ENCODE results near the gene TAGLN2.

TAGLN2 gene

GRCh38 chr1:159946242-159947187, 21.2 kb upstream of the TAGLN2 start:
- TF ChIP-seq CTCF (IDR thresholded peaks at IDR 0.05) = no peak
- Histone ChIP-seq H3K79me2 (no peaks in the 10 kb centered on the region), H3K9me3 (ENCODE audit: control insufficient read depth, low read length) (no peaks in the 10 kb centered on the region), H3K27ac (peak overlapping the region; percentile 87), H3K4me2 (ENCODE audit: low read length) (peak overlapping the region; percentile 92), H3K27me3 (ENCODE audit: control insufficient read depth, insufficient read depth, low read length) (no peaks in the 10 kb centered on the region), H3K4me1 (peaks cover 17% of the 10 kb centered on the region), H3K36me3 (ENCODE audit: control insufficient read depth, insufficient read depth, low read length) (no peaks in the 10 kb centered on the region), H3K4me3 (ENCODE audit: low read depth, low read length) (peak overlapping the region; percentile 66), H2AFZ (peak overlapping the region; percentile 61), H3K9ac (no peak overlapping the region)

- TF ChIP-seq CTCF (IDR thresholded peaks at IDR 0.05) = peak; percentile 45
- Histone ChIP-seq H3K4me2 (ENCODE audit: low read length) (peak within 1 kb of the TSS; percentile 92), H3K4me3 (ENCODE audit: low read depth, low read length) (peak within 1 kb of the TSS; percentile 66), H3K9ac (no peak within 1 kb of the TSS), H3K79me2 (no peaks in the 10 kb centered on the region), H3K9me3 (ENCODE audit: control insufficient read depth, low read length) (no peaks in the 10 kb centered on the region), H3K36me3 (ENCODE audit: control insufficient read depth, insufficient read depth, low read length) (no peaks in the 10 kb centered on the region), H3K4me1 (peaks cover 17% of the 10 kb centered on the region), H3K27ac (peak within 1 kb of the TSS; percentile 87), H2AFZ (peak within 1 kb of the TSS; percentile 61), H3K27me3 (ENCODE audit: control insufficient read depth, insufficient read depth, low read length) (no peaks in the 10 kb centered on the region)
Measured at GRCh38 chr1:159945483-159946241, 20.4 kb upstream of the TAGLN2 start, which contains the start of gene IGSF9. IGSF9 (minus strand) TSS chr1:159945613; CDS start chr1:159943454, 2,159 bp downstream.

GRCh38 chr1:159944623-159945455, 19.5 kb upstream of the TAGLN2 start:
- Histone ChIP-seq H3K9ac (no peak overlapping the region), H3K79me2 (no peaks in the 10 kb centered on the region), H2AFZ (peak overlapping the region; percentile 61), H3K27me3 (ENCODE audit: control insufficient read depth, insufficient read depth, low read length) (no peaks in the 10 kb centered on the region), H3K27ac (no peak overlapping the region), H3K4me2 (ENCODE audit: low read length) (peak overlapping the region; percentile 92), H3K4me3 (ENCODE audit: low read depth, low read length) (peak overlapping the region; percentile 66), H3K9me3 (ENCODE audit: control insufficient read depth, low read length) (no peaks in the 10 kb centered on the region), H3K36me3 (ENCODE audit: control insufficient read depth, insufficient read depth, low read length) (no peaks in the 10 kb centered on the region), H3K4me1 (peaks cover 20% of the 10 kb centered on the region)
- no peak for TF ChIP-seq CTCF (IDR thresholded peaks at IDR 0.05)

DNA sequence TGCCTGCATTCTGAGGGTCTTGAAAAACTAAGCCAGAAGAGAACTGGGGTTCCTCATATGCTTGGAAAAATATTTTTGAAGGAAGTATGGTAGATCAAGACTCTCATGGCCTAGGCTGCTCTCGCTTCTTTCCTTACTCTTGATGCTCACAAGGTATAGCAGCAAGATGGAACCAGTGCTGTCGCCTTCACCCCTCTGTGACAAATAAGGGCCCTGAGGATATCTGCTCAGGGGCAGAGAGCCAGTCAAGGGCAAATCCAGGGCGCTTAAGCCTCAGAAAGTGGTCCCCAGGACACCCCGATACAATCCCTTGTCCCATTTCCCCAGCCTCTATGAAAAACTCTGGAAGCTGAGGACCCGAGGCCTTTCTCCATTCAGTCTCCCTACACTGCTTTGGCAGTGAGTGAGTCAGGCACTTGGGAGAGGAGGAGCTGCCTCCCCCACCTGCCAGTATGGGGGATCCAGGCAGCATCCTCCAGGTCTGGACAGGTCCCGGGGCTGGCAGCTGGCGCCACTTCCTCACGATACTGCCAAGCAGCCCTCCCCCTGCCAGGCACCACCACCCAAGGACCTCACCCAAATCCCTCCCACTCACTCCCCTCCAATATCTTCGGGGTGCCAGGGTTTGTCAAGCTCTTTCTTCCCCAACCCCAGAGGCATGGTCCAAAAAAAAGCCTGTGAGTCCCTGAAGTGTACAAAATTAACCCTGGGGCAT, 18.8 kb upstream of the TAGLN2 start:
- Histone ChIP-seq H3K9ac (no peak overlapping the region), H3K36me3 (ENCODE audit: control insufficient read depth, insufficient read depth, low read length) (no peaks in the 10 kb centered on the region), H2AFZ (no peak overlapping the region), H3K4me2 (ENCODE audit: low read length) (no peak overlapping the region), H3K27me3 (ENCODE audit: control insufficient read depth, insufficient read depth, low read length) (no peaks in the 10 kb centered on the region), H3K9me3 (ENCODE audit: control insufficient read depth, low read length) (no peaks in the 10 kb centered on the region), H3K4me3 (ENCODE audit: low read depth, low read length) (peak overlapping the region; percentile 66), H3K27ac (no peak overlapping the region), H3K4me1 (peaks cover 18% of the 10 kb centered on the region), H3K79me2 (no peaks in the 10 kb centered on the region)
- TF ChIP-seq CTCF (IDR thresholded peaks at IDR 0.05) = no peak

All from parathyroid adenoma (tissue), 2 donors.